Uterus (tissue), 2 donors: ENCODE results near the gene ZNF439.

Experiments
- CTCF ChIP-seq, 4 experiments: fragments of 200-600 bp in 2 of 4; fragments of 450-650 bp in 2 of 4; sonication (generic) in 2 of 4; IDR thresholded peaks; one replicate each; pipeline ENCODE4 v1.5.1; 2016 to 2019; ENCODE audit warnings: antibody characterized with exemption in 4 of 4, mild to moderate bottlenecking in 2 of 4, moderate library complexity in 1 of 4
- POLR2A ChIP-seq, 2 donors: fragments of 450-650 bp; IDR thresholded peaks; one replicate each; pipeline ENCODE4 v1.6.1; 2016; ENCODE audit warnings: antibody characterized with exemption in 2 of 2, mild to moderate bottlenecking in 1 of 2, moderate library complexity in 1 of 2

- no peak for TF ChIP-seq CTCF (IDR thresholded peaks at IDR 0.05)
- no peak for TF ChIP-seq POLR2A (IDR thresholded peaks at IDR 0.05)
These were observed 26.9 kb upstream of the ZNF439 start for GRCh38 chr19:11821474-11822109.
